ENCODE data around the gene FOXD1. TPM values are rescaled to one million over a fixed set of nuclear protein-coding genes. Genes with fewer than 3 reads are reported as not detected.
"Not testable (repeated sequence)": the region's sequence is repeated elsewhere in the genome, so short reads cannot be mapped to it uniquely, and the experiment has no call there.

Gene FOXD1
- total RNA-seq, 2 experiments from 2014 or later: 0.99 to 1.5 TPM

- intact Hi-C loops (cut with micrococcal nuclease): no loop called here
- CTCF ChIA-PET: interaction anchor here (0.8 kb wide), 1 partner anchor 9 kb away, joined by 3 read pairs; no protein-coding TSS in a partner anchor
These were observed 39.2 kb upstream of the FOXD1 start for GRCh38 chr5:73487815-73488214.

GRCh38 chr5:73487257-73487656 is 38.7 kb upstream of the FOXD1 start:
- POLR2A ChIA-PET: interaction anchor here (0.7 to 2.1 kb wide), 3 partner anchors 9 to 49 kb away, joined by 3 to 4 read pairs (median 3); no protein-coding TSS in a partner anchor
- H3K36me3 Mint-ChIP-seq (ENCODE audit: low read depth); H3K27ac Mint-ChIP-seq: not testable (repeated sequence)

More at GRCh38 chr5:73487815-73488214, 39.2 kb upstream of the FOXD1 start:
- H3K4me3 Mint-ChIP-seq: no peak overlapping the region
- H3K27me3 Mint-ChIP-seq: peaks cover 20% of the 10 kb centered on the region
- DNase-seq (no peak), ATAC-seq (no peak)
- POLR2A ChIA-PET: interaction anchor here (0.7 to 2.1 kb wide), 2 partner anchors 9 to 49 kb away, joined by 3 to 4 read pairs; no protein-coding TSS in a partner anchor
- TF ChIP-seq CTCF (IDR thresholded peaks at IDR 0.05): no peak
- no peaks in the 10 kb centered on the region for H3K4me1 Mint-ChIP-seq (ENCODE audit: low read depth)
- H3K36me3 Mint-ChIP-seq (ENCODE audit: low read depth): no peaks in the 10 kb centered on the region
- H3K27ac Mint-ChIP-seq: no peak overlapping the region
- H3K9me3 Mint-ChIP-seq: no peaks in the 10 kb centered on the region

DNA sequence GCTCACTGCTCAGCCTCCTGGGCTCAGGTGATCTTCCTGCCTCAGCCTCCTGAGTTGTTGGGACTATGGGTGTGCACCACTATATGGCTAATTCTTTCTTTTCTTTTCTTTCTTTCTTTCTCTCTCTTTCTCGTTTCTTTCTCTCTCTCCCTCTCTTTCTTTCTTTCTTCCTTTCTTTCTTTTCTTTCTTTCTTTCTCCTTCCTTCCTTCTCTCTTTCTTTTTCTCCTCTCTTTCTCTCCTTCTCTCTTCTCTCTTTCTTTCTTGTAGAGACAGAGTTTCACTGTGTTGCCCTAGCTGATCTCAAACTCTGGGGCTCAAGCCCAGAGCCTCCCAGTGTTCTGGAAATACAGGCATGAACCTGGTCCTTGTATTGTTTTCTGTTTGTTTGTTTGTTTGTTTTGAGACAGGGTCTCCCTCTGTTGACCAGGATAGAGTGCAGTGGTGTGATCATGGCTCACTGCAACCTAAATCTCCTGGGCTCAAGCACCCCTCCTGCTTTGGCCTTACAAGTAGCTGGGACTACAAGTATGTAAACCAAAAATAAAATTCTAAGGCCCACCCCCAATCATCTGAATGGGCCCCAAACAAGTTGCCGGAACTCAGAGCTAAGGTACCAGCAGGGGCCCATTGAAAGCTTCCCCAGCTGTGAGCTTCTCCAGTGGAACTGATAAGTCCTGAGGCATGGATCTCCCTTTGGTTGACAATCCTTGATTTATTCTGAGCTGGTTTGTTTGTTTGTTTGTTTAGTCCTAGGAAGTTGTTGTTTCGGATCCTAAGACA is 37.7 kb upstream of the FOXD1 start:
- TF ChIP-seq CTCF (IDR thresholded peaks at IDR 0.05): peak; percentile 21
- ChIA-PET CTCF (interaction anchor here (1.0 kb wide), 1 partner anchor 12 kb away, joined by 3 read pairs; the partner anchor contains the start of gene BTF3), POLR2A (interaction anchor here (0.9 kb wide), 1 partner anchor 20 kb away, joined by 3 read pairs; no protein-coding TSS in a partner anchor)
- ATAC-seq (no peak), DNase-seq (no peak)
- Mint-ChIP-seq H3K27me3 (peaks cover 15% of the 10 kb centered on the region), H3K36me3 (ENCODE audit: low read depth) (no peaks in the 10 kb centered on the region), H3K4me1 (ENCODE audit: low read depth) (no peaks in the 10 kb centered on the region), H3K9me3 (no peaks in the 10 kb centered on the region), H3K4me3 (no peak overlapping the region), H3K27ac (no peak overlapping the region)
- intact Hi-C loops (cut with micrococcal nuclease): no loop called here

More at GRCh38 chr5:73487257-73487656, 38.7 kb upstream of the FOXD1 start:
- H3K9me3 Mint-ChIP-seq; H3K4me1 Mint-ChIP-seq (ENCODE audit: low read depth); H3K4me3 Mint-ChIP-seq; DNase-seq; intact Hi-C loops (cut with micrococcal nuclease); ATAC-seq: not testable (repeated sequence)
- CTCF ChIA-PET: interaction anchor here (1.0 kb wide), 1 partner anchor 11 kb away, joined by 3 read pairs; the partner anchor contains the start of gene BTF3
- H3K27me3 Mint-ChIP-seq: peaks cover 16% of the 10 kb centered on the region

GRCh38 chr5:73485715-73486114 is 37.1 kb upstream of the FOXD1 start:
- no peak overlapping the region for H3K27ac Mint-ChIP-seq
- CTCF ChIA-PET: no interaction called here
- TF ChIP-seq CTCF (IDR thresholded peaks at IDR 0.05): no peak
- DNase-seq (no peak), ATAC-seq (no peak)
- H3K27me3 Mint-ChIP-seq: peaks cover 15% of the 10 kb centered on the region
- no peaks in the 10 kb centered on the region for H3K9me3 Mint-ChIP-seq
- intact Hi-C loops (cut with micrococcal nuclease): no loop called here
- no peaks in the 10 kb centered on the region for H3K36me3 Mint-ChIP-seq (ENCODE audit: low read depth)
- no peaks in the 10 kb centered on the region for H3K4me1 Mint-ChIP-seq (ENCODE audit: low read depth)
- no peak overlapping the region for H3K4me3 Mint-ChIP-seq
- POLR2A ChIA-PET: interaction anchor here (0.6 kb wide), 1 partner anchor 308 kb away, joined by 3 read pairs; no protein-coding TSS in a partner anchor

DNA sequence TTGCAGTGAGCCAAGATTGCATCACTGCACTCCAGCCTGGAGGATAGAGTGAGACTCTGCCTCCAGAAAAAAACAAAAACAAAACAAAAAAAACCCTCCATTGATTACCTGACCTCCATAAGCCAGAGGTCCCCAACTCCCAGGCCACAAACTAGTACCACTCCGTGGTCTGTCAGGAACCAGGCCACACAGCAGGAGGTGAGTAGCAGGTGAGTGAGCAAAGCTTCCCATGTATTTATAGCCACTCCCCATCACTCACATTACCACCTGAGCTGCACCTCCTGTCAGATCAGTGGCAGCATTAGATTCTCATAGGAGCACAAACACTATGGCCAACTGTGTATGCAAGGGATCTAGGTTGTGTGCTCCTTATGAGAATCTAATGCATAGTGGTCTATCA is 35.9 kb upstream of the FOXD1 start:
- Mint-ChIP-seq H3K27ac (no peak overlapping the region), H3K9me3 (no peaks in the 10 kb centered on the region), H3K4me3 (no peak overlapping the region), H3K36me3 (ENCODE audit: low read depth) (no peaks in the 10 kb centered on the region), H3K4me1 (ENCODE audit: low read depth) (no peaks in the 10 kb centered on the region), H3K27me3 (peaks cover 20% of the 10 kb centered on the region)
- intact Hi-C loops (cut with micrococcal nuclease): no loop called here
- ChIA-PET POLR2A (interaction anchor here (0.7 kb wide), 1 partner anchor 40 kb away, joined by 3 read pairs; no protein-coding TSS in a partner anchor), CTCF (no interaction called here)
- ATAC-seq (no peak), DNase-seq (no peak)
- no peak for TF ChIP-seq CTCF (IDR thresholded peaks at IDR 0.05)
